Thoracic aorta (tissue), 2 donors: Measurements from ENCODE around the gene PHF2. TPM values are rescaled to one million over a fixed set of nuclear protein-coding genes. Genes with fewer than 3 reads are reported as not detected.

Experiments
- ATAC-seq: fragments of 150-250 bp; one replicate; pipeline ENCODE4 v1.8.0; 2017; ENCODE audit warnings: low read depth; ENCODE audit not compliant: insufficient number of reproducible peaks, low FRiP score
- DNase-seq: peaks from one replicate; pipeline ENCODE4 v3.0.0-alpha.2; 2020; ENCODE audit warnings: low spot score
- H3K27ac ChIP-seq, 2 donors: fragments of 200-600 bp; sonication (generic); 1 replicate in 1 of 2; 2 replicates in 1 of 2; pipeline ENCODE4 v1.5.1; 2016; ENCODE audit warnings: mild to moderate bottlenecking in 2 of 2, moderate library complexity in 2 of 2
- H3K27me3 ChIP-seq: fragments of 200-600 bp; sonication (generic); replicated peaks from 2 replicates; pipeline ENCODE4 v1.6.0; 2016; ENCODE audit warnings: mild to moderate bottlenecking; ENCODE audit not compliant: insufficient read depth
- H3K36me3 ChIP-seq: fragments of 200-600 bp; sonication (generic); one replicate; pipeline ENCODE4 v1.5.1; 2016
- H3K4me1 ChIP-seq, 2 donors: fragments of 200-600 bp; sonication (generic); 1 replicate in 1 of 2; 2 replicates in 1 of 2; pipeline versions ENCODE4 v1.5.1 to v1.6.0; 2016; ENCODE audit warnings: low read depth in 2 of 2, mild to moderate bottlenecking in 1 of 2; ENCODE audit not compliant: control insufficient read depth in 1 of 2
- H3K4me3 ChIP-seq: fragments of 200-600 bp; sonication (generic); 2 replicates; pipeline ENCODE4 v1.5.1; 2016; ENCODE audit warnings: mild to moderate bottlenecking
- H3K9me3 ChIP-seq: fragments of 200-600 bp; sonication (generic); 2 replicates; pipeline ENCODE4 v1.5.1; 2016
- CTCF ChIP-seq: fragments of 200-600 bp; sonication (generic); IDR thresholded peaks from one replicate; pipeline ENCODE4 v1.5.1; 2019; ENCODE audit warnings: antibody characterized with exemption
- total RNA-seq, 2 donors: library from RNA; depleted of rRNA; stranded (reverse); fragments of >200 nt; gene quantifications; one replicate each; pipeline versions ENCODE4 v1.1.0 to v1.2.3, GENCODE V29; 2016

The PHF2 gene
- total RNA-seq, 2 donors from 2014 or later = 29.9 to 36.6 TPM

DNA sequence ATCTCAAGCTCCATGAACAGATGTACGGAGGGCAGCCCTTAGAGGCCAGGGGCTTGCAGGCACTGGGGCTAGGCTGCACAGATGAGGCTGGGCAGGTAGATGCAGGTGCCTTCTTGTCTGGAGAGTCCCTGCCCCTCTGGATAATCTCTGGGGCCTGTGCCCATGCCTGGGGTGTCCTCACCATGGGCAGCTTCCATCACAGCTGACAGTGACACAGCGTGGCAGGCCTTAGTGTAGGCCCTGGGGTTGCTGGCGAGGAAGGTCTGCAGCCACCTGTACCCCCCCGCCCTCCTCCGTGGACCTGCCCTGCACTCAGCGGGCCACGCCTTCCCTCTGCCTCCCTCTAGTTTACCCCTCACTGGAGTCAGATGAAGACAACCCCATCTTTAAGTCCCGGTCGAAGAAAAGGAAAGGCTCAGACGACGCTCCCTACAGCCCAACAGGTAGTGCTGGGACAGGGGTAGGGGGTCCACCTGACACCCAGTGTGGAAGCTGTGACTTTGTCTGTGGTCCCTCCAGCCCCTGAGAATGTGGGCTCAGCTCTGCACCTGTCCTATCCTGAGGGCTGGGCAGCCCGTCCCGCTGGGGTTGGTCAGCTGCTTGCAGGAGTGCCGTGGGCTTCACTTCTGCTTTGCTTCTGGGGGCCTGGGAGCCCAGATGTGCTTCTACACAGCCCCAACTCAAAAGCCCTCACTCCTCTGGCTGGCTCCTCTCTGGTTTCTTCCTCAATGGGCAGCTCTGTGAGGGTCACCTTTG lies 98.4 kb downstream of the PHF2 start:
- no peak overlapping the region for H3K4me3 ChIP-seq

GRCh38 chr9:93675336-93676150 lies 99.2 kb downstream of the PHF2 start:
- no peak overlapping the region for H3K4me3 ChIP-seq
- DNase-seq = no peak
- H3K9me3 ChIP-seq = no peaks in the 10 kb centered on the region
- H3K27me3 ChIP-seq = no peaks in the 10 kb centered on the region
- peaks cover 0 to 4% of the 10 kb centered on the region in 2 donors for H3K4me1 ChIP-seq
- H3K27ac ChIP-seq = no peak overlapping the region
- TF ChIP-seq CTCF = no peak
- H3K36me3 ChIP-seq = peaks cover 39% of the 10 kb centered on the region
- ATAC-seq = no peak

More for the DNA sequence above, 98.4 kb downstream of the PHF2 start:
- DNase-seq (peak; percentile 0), ATAC-seq (no peak)
- peaks cover 0 to 4% of the 10 kb centered on the region in 2 donors for H3K4me1 ChIP-seq
- H3K27ac ChIP-seq = no peak overlapping the region
- peaks cover 39% of the 10 kb centered on the region for H3K36me3 ChIP-seq
- H3K9me3 ChIP-seq = no peaks in the 10 kb centered on the region
- no peaks in the 10 kb centered on the region for H3K27me3 ChIP-seq
- no peak for TF ChIP-seq CTCF

DNA sequence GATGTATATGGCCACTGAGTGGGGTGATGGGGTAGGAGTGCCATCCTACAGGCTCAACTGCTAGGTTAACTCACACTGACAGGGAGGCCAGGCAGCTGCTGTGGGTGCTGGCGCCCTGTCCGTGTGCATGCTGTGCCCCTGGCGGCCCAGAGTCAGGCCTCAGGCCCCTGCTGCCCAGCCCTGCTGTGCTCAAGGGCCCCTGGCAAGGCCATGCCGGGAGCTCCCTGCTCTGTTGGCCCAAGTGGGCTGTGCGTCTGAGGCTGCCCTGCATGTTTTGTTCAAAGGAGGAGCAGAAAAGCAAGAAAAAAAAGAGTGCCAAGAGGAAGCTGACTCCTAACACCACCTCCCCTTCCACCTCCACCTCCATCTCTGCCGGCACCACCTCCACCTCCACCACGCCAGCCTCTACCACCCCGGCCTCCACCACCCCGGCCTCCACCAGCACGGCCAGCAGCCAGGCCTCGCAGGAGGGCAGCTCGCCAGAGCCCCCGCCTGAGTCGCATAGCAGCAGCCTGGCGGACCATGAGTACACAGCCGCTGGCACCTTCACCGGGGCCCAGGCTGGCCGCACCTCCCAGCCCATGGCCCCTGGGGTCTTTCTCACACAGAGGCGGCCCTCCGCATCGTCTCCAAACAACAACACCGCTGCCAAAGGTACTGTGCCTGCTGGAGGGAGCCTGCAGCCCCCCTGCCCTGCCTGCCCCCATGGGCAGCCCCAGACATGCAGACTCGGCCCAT lies 100.1 kb downstream of the PHF2 start:
- Histone ChIP-seq H3K4me3 (no peak overlapping the region), H3K27ac (no peak overlapping the region), H3K4me1 (peaks cover 0 to 4% of the 10 kb centered on the region in 2 donors), H3K36me3 (peaks cover 39% of the 10 kb centered on the region), H3K27me3 (no peaks in the 10 kb centered on the region), H3K9me3 (no peaks in the 10 kb centered on the region)
- ATAC-seq = no peak
- no peak for TF ChIP-seq CTCF
- DNase-seq = peak; percentile 1

DNA sequence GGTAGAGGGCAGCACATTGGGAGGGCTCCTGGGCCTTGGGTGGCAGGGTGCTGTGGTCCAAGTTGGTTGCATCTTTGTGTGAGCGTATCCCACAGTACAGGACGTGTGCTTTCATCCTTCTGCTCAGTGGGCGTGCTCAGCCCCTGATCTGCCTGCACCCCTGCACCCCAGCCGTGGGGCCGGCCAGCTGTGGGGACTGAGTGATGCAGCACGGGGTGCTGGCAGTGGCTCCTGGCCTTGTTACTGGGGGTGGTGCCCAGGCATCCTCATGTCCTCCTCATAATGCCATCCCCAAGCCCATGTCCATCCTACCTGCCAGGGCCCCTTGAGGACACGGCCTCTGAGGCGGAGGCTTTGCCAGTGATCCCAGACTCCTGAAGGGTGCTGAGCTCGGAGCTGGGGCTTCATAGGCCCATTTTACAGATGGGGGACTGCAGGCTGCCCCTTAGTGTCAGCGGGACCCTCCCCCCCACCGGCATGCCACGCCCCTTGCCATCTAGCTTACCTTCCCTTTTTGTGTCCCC lies 100.7 kb downstream of the PHF2 start:
- Histone ChIP-seq H3K4me3 (no peak overlapping the region), H3K27ac (no peak overlapping the region), H3K4me1 (peaks cover 0 to 4% of the 10 kb centered on the region in 2 donors), H3K27me3 (no peaks in the 10 kb centered on the region), H3K36me3 (peaks cover 39% of the 10 kb centered on the region), H3K9me3 (no peaks in the 10 kb centered on the region)
- TF ChIP-seq CTCF = no peak
- no peak for ATAC-seq
- DNase-seq = no peak
